Measurements from ENCODE around the gene ZNF831.

Gene ZNF831

DNA sequence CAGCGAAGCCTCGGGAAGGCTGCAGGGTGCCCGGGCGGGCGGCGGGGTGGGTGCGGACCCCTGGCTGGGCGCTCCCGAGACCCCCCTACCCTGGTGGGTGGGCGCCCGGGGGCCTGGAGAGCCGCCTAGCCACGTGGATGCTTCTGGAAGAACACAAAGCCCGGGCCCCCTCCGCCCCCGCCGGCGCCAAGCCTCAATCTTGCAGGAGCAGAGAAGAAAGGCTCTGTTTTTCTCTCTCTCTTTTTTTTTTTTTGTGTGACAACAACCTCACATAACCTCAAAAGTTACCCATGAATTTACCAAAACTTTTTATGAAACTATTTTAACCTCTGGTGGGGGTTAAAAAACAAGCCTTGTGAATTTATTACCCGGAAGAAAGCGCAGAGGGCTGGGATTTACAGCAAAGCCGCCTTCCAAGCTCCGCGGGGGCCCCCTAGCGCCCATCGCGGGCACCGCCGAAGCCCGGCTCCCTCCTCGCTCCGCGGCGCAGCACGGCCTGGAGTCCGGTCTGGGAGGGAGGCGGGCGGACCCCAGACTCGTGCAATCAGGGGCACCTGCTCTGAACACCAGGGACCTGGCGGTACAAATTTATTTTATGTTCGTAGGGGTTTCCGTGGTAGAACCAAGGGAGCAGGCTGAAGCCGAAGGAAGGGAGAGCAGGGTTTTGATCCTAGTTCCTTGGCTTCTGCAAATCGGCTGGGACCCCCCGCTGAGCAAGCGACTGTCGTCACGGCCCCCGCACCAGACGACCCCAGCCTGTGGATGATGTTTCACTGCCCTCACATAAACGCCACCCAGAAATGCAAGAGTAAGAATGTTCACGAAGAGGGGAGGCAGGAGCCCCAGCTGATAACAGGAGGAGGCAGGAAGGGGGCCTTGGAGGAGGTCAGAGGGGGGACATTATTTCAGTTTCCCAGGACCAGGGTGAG lies 58.9 kb downstream of the ZNF831 start:
- H3K4me3 ChIP-seq (replicated peaks in 1 of 2; ENCODE audit: low read depth in 2 of 2, low read length in 2 of 2): peak overlapping the region; percentile 47 to 49
- peak; percentile 78 to 81 for DNase-seq (ENCODE audit: low read depth in 2 of 2)

DNA sequence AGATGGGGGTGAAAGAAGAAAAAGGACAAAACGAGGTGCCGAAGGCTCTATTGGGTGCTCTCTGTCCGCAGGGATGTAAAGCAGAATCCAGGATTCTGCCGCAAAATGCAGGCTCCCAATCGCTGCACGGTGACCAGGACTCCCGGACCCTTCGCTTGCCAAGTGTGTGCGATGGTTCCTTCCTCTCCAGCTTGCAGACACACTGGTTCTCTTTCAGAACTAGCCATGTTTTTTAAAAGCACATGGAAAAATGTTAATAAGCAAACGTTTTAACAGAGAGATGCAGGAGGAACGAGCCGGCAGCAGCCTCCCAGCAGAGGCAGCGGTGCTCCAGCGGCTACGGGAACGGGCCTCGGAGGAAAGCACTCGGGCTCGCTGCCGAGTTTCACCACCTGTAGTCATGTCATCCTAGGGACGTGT lies 59.6 kb downstream of the ZNF831 start:
- TF ChIP-seq, protein P1, sequence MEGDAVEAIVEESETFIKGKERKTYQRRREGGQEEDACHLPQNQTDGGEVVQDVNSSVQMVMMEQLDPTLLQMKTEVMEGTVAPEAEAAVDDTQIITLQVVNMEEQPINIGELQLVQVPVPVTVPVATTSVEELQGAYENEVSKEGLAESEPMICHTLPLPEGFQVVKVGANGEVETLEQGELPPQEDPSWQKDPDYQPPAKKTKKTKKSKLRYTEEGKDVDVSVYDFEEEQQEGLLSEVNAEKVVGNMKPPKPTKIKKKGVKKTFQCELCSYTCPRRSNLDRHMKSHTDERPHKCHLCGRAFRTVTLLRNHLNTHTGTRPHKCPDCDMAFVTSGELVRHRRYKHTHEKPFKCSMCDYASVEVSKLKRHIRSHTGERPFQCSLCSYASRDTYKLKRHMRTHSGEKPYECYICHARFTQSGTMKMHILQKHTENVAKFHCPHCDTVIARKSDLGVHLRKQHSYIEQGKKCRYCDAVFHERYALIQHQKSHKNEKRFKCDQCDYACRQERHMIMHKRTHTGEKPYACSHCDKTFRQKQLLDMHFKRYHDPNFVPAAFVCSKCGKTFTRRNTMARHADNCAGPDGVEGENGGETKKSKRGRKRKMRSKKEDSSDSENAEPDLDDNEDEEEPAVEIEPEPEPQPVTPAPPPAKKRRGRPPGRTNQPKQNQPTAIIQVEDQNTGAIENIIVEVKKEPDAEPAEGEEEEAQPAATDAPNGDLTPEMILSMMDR (IDR thresholded peaks at IDR 0.05; ENCODE audit: low read depth, low read length): no peak
- no peak overlapping the region for H3K4me3 ChIP-seq (replicated peaks in 1 of 2; ENCODE audit: low read depth in 2 of 2, low read length in 2 of 2)
- DNase-seq (ENCODE audit: low read depth in 2 of 2): peak; percentile 3 to 4

More for the DNA sequence above, 58.9 kb downstream of the ZNF831 start:
- TF ChIP-seq, protein P1 (IDR thresholded peaks at IDR 0.05; ENCODE audit: low read depth, low read length): peak; percentile 83

DNA sequence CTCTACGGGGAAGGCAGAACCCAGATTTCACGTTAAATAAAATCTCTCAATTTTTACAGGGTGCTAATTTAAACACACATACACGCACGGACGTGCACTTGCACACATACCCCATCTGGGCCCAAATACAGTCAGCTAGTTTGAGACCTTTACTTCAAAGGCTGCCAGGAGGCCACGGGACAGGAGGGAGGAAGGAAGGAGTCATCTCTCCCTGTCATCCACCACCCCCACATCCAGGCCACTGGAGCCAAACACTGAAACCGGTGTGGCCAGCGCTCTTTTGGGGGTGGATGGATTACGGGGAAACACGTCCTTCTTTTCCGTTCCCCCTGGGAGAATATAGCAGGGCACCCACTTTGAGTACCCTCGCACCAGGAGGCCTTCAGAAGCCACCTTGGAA lies 60.1 kb downstream of the ZNF831 start:
- no peak overlapping the region for H3K4me3 ChIP-seq (replicated peaks in 1 of 2; ENCODE audit: low read depth in 2 of 2, low read length in 2 of 2)
- TF ChIP-seq, protein P1 (IDR thresholded peaks at IDR 0.05; ENCODE audit: low read depth, low read length): no peak
- DNase-seq (ENCODE audit: low read depth in 2 of 2): no peak

DNA sequence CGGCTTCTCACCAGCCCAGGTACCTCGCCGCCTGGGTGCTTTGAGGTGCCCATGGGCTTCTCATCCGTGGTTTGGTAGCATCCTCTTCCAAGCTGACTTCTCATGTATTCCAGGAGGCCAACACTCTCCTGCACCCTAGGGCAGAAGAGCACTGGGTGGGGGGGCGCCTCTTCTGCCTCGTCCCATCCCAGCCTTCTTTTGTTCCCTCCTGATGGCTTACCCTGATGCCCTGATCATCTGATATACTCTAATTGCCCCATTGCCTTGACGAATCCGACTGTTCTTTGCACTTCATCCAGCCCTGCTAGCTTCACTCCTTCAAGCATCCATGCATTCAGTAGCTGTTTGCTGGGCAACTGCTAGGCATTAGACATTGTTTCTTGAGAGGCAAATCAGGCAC lies 60.6 kb downstream of the ZNF831 start:
- H3K4me3 ChIP-seq (replicated peaks in 1 of 2; ENCODE audit: low read depth in 2 of 2, low read length in 2 of 2): no peak overlapping the region
- TF ChIP-seq, protein P1 (IDR thresholded peaks at IDR 0.05; ENCODE audit: low read depth, low read length): no peak
- no peak for DNase-seq (ENCODE audit: low read depth in 2 of 2)

DNA sequence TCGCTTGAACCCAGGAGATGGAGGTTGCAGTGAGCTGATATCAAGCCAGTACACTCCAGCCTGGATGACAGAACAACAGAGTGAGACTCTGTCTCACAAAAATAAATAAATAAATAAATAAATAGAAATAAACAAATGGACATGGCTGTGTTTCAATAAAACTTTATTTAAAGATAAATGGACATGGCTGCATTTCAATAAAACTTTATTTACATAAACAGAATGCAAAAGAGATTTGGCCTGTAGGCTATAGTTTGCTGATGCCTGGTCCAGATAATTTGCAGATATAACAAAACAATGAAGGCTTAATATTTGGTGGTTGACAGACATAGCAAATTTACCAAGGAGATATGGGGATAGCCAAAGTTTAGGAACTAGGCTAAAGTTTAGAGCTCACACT lies 66.8 kb downstream of the ZNF831 start:
- no peak for DNase-seq (ENCODE audit: low read depth in 2 of 2)
- TF ChIP-seq, protein P1 (IDR thresholded peaks at IDR 0.05; ENCODE audit: low read depth, low read length): no peak
- H3K4me3 ChIP-seq (replicated peaks in 1 of 2; ENCODE audit: low read depth in 2 of 2, low read length in 2 of 2): no peak overlapping the region

DNA sequence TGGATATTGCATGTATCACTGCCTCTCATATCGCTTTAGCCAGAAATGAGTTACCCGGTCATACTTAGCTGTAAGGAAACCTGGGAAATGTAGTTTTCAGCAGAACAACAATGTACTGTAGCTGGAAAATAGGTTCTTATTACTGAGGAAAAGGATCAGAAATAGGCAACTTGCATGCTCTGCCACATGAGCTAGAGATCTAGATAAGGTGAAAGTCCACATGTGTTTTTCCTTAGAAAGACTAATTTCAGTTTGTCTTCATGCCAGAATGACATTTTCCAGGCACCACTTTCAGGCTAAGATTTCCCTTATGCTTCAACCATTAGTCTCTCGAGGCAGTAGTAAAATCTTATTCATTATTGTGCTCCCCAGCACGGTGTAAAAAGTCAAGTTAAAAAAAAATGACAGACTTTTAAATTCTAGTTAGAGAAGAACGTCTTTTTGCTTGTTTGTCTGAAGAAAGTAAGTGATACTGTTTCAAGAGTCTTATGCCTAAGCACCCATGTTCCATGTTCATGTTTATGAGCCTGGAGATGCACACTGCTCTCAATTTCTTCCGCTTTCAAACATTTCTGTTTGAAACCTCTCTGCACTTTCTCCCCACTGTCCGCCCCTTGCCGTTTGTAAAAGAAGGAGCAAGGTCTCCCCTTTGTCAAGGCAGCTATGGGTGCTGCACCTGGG lies 67.6 kb downstream of the ZNF831 start:
- TF ChIP-seq, protein P1 (IDR thresholded peaks at IDR 0.05; ENCODE audit: low read depth, low read length): no peak
- no peak for DNase-seq (ENCODE audit: low read depth in 2 of 2)
- no peak overlapping the region for H3K4me3 ChIP-seq (replicated peaks in 1 of 2; ENCODE audit: low read depth in 2 of 2, low read length in 2 of 2)

All from cardiac fibroblast (primary cell).